ENCODE data around the gene HNRNPAB.
"Not testable (repeated sequence)": the region's sequence is repeated elsewhere in the genome, so short reads cannot be mapped to it uniquely, and the experiment has no call there.

Gene HNRNPAB

GRCh38 chr5:178196986-178197385, 7.3 kb upstream of the HNRNPAB start:
- no peak for DNase-seq (ENCODE audit: low read depth in 2 of 2)

GRCh38 chr5:178198151-178198550, 6.2 kb upstream of the HNRNPAB start:
- not testable (repeated sequence) for DNase-seq (ENCODE audit: low read depth in 2 of 2)

- DNase-seq (ENCODE audit: low read depth in 2 of 2) = no peak
These were observed 5.6 kb upstream of the HNRNPAB start for GRCh38 chr5:178198706-178199105.

- no peak for DNase-seq (ENCODE audit: low read depth in 2 of 2)
These were observed 4.5 kb upstream of the HNRNPAB start for GRCh38 chr5:178199581-178200434.

GRCh38 chr5:178201221-178201926, 3.0 kb upstream of the HNRNPAB start:
- no peak for DNase-seq (ENCODE audit: low read depth in 2 of 2)

- DNase-seq (ENCODE audit: low read depth in 2 of 2) = no peak
These were observed 2.5 kb upstream of the HNRNPAB start for GRCh38 chr5:178201927-178202235.

GRCh38 chr5:178202541-178202940, 1.8 kb upstream of the HNRNPAB start:
- no peak for DNase-seq (ENCODE audit: low read depth in 2 of 2)

GRCh38 chr5:178203670-178204181, 607 bp upstream of the HNRNPAB start:
- DNase-seq (ENCODE audit: low read depth in 2 of 2) = peak in 1 of 2 donors; percentile 18

- peak; percentile 64 to 77 for DNase-seq (ENCODE audit: low read depth in 2 of 2)
These were observed 809 bp downstream of the HNRNPAB start for GRCh38 chr5:178204935-178205748.

GRCh38 chr5:178205749-178206047, 1.4 kb downstream of the HNRNPAB start:
- DNase-seq (ENCODE audit: low read depth in 2 of 2) = no peak

GRCh38 chr5:178206166-178207101, 2.1 kb downstream of the HNRNPAB start:
- DNase-seq (ENCODE audit: low read depth in 2 of 2) = no peak

GRCh38 chr5:178207183-178207916, 3.0 kb downstream of the HNRNPAB start:
- DNase-seq (ENCODE audit: low read depth in 2 of 2) = no peak

GRCh38 chr5:178207917-178208280, 3.6 kb downstream of the HNRNPAB start:
- DNase-seq (ENCODE audit: low read depth in 2 of 2) = no peak

GRCh38 chr5:178208540-178209227, 4.4 kb downstream of the HNRNPAB start:
- no peak for DNase-seq (ENCODE audit: low read depth in 2 of 2)

- no peak for DNase-seq (ENCODE audit: low read depth in 2 of 2)
These were observed 5.2 kb downstream of the HNRNPAB start for GRCh38 chr5:178209334-178210072.

- no peak for DNase-seq (ENCODE audit: low read depth in 2 of 2)
These were observed 5.8 kb downstream of the HNRNPAB start for GRCh38 chr5:178210073-178210535.

- no peak for DNase-seq (ENCODE audit: low read depth in 2 of 2)
These were observed 6.4 kb downstream of the HNRNPAB start for GRCh38 chr5:178210686-178211085.

- no peak for DNase-seq (ENCODE audit: low read depth in 2 of 2)
These were observed 7.0 kb downstream of the HNRNPAB start for GRCh38 chr5:178211095-178212048.

All from stimulated activated CD4-positive, alpha-beta T cell treated with anti-CD3 and anti-CD28 coated beads, Interleukin-4, amount 100 ng/mL, for 48 hours (primary cell).